A549 (cell line): Measurements from ENCODE around the gene CLEC16A.

Experiments
- MAX ChIP-seq: IDR thresholded peaks from 2 replicates; pipeline ENCODE4 v1.6.1; 2012
- POLR2A ChIP-seq: IDR thresholded peaks from 2 replicates; pipeline ENCODE4 v1.6.1; 2012; ENCODE audit warnings: mild to moderate bottlenecking, low read length
- RAD21 ChIP-seq, 2 experiments: fragments of >200 bp in 1 of 2; sonication (Bioruptor Twin) in 1 of 2; formaldehyde crosslinking in 1 of 2; IDR thresholded peaks in 1 of 2; conservative IDR thresholded peaks in 1 of 2; 2 replicates in 1 of 2; 3 replicates in 1 of 2; pipeline ENCODE4 v1.6.1; 2012 to 2018; ENCODE audit warnings: inconsistent platforms in 1 of 2
- RARB ChIP-seq: fragments of 250-450 bp; sonication (Bioruptor Pico); IDR thresholded peaks from 2 replicates; pipeline ENCODE4 v1.8.0; 2021; ENCODE audit warnings: mild to moderate bottlenecking, moderate library complexity

- TF ChIP-seq POLR2A (no peak), MAX (no peak), RARB (CRISPR knock-in tag) (no peak), RAD21 (conservative IDR thresholded peaks at IDR 0.05 in 1 of 2, IDR thresholded peaks at IDR 0.05 in 1 of 2) (no peak)
Observed at GRCh38 chr16:11183951-11184350, 239.6 kb downstream of the CLEC16A start.
